NCI-H2227 treated with DMSO at 0.1 percent for 48 hours (cell line): ENCODE measurements around the gene ZC3H12A.

Source experiments
- DNase-seq: peaks from one replicate; lab custom pipeline; 2025; lab: John Stamatoyannopoulos, UW

Gene ZC3H12A

DNA sequence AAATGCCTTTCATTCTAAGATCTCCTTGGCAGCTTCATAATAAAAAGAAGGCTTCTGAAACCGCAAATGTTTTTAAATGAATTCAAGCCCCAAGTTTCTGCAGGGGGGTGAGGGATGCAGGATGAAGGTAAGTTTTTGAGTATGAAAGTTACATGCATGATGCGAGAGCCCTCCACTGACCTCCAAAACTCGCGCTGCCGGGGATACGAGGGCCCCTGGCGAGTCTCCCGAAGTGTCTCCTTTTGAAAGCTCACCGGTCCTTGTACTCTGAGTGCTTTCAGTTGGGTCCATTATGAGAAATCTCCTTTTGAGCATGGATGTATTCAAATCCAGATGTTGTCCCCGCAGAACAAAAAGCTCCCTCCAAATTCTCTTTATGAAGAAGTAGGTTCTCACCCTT, 18.9 kb upstream of the ZC3H12A start:
- no peak for DNase-seq

DNA sequence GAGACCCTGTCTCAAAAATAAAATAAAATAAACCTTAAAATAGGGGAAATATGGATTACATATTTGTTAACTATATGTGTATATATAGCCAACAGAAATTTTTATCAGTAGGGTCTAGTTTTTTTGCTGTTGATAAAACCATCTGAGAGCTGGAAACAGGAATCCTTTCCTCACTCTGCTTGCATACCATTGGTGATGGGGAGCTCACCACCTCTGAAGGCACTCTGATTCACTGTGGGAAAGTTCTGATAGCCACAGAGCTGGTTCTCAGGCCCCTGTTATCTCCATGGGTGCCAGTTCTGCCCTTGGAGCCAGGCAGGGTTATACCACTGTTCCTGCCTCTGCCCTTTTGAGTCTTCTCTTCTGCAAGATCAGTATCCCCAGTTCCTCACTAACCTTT, 17.8 kb upstream of the ZC3H12A start:
- no peak for DNase-seq

DNA sequence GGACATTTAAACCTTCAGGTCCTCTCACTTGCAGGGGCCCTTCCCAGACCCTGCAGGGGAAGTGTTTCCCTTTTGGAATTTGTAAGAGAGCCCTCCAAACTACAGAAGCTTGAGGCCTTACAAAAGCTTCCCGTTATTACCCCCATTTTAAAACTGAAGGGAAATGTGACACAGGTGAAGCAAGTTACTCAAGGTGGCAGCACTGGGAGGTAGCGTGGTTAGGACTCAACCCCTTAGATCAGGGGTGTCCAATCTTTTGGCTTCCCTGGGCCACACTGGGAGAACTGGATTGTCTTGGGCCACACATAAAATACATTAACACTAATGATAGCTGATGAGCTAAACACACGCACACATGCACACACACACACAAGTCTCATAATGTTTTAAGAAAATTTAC, 15.8 kb upstream of the ZC3H12A start:
- no peak for DNase-seq

DNA sequence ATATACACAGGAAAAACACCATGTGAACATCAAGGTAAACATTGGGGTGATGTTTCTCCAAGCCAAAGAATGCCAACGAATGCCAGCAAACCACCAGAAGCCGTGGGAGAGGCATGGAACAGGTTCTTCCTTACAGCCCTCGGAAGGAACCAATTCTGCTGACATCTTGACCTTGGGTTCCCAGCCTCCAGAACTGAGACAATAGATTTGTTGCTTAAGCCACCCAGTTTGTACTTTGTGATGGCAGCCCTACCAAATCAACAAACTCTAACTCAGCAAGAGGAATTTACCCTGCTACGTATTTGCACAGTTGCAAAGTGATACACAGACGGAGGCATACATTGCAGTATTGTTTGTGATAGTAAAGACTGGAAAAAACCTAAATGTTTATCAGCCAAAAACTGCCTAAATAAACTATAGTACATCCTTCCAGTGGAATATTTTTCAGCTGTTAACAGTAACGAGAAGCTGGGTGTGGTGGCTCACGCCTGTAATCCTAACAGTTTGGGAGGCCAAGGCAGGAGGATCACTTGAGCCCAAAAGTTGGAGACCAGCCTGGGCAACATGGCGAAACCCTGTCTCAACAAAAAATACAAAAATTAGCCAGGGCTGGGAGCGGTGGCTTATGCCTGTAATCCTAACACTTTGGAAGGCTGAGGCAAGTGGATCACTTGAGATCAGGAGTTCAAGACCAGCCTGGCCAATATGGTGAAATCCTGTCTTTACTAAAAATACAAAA, 12.5 kb upstream of the ZC3H12A start:
- DNase-seq = no peak

DNA sequence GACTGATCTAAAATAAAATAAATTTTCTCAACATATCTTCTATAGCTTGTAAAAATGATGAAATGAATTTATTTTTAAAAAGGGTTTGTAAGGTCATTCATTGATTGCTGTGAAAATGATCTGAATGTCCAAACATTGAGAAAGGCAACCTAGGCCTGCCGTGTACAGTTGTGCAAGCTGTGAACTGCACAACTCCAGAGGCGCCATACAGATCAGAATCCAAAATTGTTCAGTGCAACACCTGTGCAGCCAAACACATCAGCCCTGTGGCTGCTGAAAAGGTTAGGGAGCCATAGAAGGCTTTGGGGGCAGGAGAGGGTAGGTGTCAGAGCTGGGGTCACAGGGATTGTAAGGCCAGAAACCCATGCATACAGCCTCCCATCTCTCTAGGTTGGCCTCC, 9.9 kb upstream of the ZC3H12A start:
- DNase-seq = no peak

DNA sequence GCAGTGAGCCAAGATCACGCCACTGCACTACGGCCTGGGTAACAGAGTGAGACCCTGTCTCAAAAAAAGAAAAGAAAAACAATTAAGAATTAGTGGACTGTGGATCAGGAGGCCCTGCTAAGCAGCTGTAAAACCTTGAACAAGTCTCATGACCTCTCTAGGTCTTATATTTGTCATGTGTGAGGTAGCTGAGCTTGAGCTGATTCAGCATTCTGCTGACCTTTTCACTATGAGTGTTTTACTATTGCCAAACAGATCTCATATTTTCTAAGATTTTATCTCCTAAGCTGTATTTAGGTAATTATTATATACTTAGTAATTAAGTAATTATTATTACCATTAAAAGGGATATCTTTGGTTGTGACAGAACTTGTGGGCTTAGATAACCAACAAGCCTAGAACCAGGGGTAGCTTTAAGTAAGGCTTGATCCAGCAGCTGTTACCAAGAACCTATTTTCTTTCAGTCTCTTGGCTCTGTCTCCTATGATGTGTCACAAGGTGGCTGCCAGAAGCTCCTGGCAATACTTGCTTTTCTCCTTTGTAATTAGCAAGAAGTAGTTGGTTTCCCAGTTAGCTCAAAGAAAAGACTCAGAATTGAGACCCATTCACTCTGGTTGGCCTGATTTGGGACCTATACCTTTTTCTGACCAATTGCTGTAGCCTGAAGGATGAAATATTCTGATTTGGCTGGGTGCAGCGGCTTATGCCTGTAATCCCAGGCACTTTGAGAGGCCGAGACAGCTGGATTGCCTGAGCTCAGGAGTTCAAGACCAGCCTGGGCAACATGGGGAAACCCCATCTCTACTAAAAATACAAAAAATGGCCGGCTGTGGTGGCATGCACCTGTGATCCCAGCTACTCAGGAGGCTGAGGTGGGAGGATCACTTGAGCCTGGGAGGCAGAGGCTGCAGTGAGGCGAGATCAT, 8.5 kb upstream of the ZC3H12A start:
- DNase-seq = no peak

DNA sequence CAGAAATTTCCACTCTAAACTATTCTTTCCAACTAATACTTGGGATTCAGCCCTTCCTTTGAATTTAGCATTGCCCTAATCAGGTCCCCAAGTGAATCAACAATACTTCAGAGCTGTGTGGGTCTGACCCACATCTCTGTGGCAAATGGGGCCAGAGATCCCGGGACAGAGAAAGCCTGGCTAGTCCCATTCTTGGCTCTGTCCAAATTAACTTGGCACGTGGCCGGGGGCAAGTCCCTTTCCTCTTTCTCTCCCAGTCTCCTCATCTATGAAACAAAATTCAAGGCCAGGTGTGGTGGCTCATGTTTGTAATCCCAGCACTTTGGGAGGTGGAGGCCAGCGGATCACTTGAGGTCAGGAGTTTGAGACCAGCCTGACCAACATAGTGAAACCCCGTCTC, 6.3 kb upstream of the ZC3H12A start:
- DNase-seq = no peak

DNA sequence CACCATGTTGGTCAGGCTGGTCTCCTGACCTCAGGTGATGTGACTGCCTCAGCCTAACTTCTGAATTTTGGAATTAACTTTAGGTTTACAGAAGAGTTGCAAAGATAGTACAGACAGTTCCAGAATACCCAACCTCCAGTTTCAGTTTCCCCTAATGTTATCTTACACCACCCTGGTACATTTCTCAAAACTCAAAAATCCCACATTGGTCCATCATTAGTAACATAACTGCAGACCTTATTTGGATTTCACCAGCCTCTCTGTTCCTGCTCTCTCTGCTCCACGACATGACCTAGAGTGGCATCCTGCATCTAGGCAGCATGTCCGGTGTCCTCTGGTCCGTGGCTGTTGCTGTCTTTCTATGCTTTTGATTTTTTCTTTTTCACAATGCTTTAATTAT, 5.0 kb upstream of the ZC3H12A start:
- DNase-seq = no peak

DNA sequence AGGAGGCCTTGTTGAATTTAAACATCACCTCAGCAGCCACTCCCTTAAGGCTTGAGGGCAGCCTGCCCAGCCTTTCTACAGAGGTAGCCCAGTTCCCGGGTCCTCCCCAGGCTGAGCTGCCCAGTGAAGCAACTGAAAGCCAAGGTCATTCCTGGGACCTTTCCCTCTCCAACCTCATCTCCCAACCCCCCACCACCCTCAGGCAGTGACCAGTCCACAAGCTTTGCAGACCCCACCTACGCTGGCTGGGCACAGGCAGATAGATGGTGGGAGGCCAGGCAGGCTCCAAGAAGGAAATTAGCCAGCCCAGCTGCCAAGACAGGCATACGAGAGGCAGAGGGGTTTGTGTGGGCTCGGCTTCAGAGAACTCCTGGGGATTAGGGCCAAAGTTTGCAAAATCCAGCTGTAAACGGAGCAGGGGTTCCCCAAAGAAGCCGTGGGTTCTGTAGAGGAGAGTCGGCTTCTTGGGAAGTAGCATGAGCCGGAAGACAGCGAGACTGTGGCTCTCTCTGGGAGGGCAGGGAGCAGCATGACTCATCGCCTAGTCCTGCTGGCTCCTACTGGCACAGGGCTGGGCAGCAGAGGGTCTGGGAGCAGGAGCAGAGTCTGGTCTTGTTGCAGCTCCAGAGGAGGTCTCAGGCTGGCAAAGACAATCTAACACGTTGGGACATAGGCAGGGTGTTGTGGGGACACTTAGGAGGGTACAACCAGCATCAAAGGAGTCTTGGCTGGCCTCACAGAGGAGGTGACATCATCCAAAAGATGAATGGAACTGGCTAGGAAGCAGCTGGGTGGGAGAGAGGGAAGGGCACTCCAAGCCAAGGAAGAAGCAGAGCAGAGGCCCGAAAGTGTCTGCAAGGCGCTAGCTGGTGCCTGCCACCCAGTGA, 2.8 kb upstream of the ZC3H12A start:
- peak; percentile 25 for DNase-seq

DNA sequence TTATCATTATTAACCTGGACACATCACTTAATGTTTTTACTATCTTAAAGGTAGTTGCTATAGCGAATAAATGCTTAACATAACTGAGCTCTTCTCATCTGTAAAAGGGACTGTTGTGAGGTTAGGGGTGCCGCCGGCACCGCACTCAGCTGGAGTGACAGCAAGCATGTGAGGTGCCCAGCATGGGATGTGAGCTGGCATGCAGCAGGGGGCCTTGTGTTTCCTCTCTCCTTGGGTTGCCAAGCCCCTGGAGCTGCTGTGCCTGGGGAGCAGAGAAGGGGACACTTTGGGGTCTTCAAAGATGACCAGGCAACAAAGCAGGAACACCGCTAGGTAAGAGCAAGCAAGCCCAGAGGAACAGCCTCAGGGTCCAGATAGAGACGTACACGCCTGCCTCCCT, 2.1 kb upstream of the ZC3H12A start:
- no peak for DNase-seq

DNA sequence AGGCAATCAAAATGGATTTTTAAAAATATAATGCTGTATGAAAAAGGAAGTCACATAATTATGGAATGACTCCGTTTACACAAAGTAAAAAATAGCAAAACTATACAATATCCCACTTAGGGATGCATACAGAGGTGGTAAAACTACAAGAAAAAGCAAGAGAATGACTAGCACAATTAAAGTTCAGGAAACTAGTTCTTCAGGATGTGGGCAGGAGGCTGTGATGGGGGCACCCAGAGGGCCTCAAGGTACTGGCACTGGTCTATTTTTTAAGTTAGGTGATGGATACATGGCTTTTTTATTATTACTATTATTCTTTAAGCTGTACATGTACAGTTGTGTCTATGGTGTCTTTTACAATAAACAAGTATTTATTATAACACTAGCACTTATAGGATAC, 1.4 kb upstream of the ZC3H12A start:
- DNase-seq = no peak

DNA sequence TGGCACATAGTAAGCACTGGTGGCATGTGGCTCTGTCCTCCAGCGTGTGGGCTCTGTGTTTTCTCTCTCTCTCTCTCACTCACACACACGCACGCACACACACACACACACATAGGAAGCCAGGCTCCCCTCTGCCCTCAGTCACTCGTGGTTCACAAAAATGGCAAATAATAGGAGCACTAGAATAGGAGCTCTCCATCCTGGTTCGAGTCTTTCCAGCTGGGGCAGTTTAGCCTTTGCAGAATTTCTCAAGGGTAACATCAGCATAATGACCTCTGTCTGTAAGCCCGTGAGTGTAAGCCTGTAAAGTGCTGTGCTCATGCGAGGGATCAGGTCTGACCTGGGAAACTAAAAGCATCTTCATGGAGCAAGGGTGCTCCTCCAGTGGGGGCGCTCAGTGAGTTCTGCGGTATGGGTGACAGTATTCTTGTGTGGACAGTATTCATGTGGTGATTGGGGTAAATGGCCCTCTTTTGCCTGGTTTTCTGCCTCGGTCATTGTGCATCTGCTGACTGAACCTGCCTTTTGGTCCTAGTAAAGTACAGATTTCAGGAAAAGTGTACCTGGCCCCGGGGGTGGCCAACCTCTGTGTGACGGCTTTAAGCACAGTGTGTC, 842 bp upstream of the ZC3H12A start:
- DNase-seq = no peak

DNA sequence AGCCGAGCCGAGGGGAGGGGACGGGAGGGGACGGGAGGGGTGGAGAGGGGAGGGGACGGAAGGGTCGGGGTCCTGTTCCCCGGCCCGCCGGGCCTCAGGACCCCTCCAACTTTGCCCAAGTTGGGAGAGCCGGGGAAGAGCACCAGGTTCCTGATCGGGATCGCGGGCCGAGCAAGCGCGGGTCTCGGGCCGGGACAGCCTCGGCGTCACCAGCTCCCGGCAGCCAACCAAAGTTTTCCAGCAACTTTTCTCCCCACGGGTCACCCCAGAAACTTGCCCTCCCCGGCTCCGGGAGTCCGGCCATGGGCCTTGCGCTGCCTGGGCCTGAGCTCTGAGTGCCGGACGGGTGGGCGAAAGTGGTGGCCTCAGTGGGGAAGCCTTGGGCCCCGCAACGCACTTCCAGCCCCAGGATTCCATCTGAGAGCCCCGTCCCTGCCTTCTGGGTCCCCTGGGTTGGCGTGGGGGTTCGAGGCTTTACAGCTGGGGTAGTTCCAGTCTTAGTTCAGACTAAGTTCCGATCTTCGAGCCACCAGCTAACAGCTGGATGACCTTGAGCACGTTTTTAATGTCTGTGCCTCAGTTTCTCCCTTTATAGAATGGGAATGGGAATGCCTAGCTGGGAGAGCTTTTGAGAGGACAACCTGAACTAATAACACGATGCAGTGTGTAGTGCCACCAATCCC, 458 bp downstream of the ZC3H12A start:
- DNase-seq = no peak

DNA sequence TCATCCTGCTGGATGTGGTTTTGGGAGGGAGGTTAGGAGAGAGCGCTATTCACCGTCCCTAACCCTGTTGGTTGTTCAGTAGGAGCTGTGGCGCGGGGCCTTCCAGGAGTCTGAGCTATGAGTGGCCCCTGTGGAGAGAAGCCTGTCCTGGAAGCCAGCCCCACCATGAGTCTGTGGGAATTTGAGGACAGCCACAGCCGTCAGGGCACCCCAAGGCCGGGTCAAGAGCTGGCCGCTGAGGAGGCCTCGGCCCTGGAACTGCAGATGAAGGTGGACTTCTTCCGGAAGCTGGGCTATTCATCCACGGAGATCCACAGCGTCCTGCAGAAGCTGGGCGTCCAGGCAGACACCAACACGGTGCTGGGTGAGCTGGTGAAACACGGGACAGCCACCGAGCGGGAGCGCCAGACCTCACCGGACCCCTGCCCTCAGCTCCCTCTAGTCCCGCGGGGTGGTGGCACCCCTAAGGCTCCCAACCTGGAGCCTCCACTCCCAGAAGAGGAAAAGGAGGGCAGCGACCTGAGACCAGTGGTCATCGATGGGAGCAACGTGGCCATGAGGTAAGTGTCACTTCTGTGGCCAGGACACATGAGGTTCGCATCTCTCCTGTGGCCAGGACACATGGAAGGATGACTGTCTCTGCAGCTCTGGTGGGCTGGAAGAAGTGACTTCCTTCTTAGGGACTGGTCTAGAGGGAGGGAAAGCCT, 1.2 kb downstream of the ZC3H12A start:
- DNase-seq = no peak

DNA sequence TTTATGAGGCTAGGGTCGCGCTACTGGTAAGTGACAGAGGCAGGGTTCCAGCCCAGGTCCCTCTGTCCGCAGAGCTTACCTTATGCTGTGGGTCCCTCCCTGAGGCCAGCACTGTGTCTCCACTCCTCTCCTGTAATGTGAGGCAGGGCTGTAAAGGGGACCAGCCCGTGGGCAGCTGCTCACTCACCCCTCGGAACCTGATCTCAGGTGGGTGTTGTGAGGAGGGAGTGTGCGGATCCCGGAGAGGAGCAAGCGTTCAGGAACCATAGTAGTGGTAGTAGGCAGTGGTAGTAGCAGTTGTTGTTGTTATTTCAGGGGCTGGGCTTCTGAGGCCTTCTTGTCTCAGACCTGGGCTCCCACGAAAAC, 1.7 kb downstream of the ZC3H12A start:
- DNase-seq = no peak

DNA sequence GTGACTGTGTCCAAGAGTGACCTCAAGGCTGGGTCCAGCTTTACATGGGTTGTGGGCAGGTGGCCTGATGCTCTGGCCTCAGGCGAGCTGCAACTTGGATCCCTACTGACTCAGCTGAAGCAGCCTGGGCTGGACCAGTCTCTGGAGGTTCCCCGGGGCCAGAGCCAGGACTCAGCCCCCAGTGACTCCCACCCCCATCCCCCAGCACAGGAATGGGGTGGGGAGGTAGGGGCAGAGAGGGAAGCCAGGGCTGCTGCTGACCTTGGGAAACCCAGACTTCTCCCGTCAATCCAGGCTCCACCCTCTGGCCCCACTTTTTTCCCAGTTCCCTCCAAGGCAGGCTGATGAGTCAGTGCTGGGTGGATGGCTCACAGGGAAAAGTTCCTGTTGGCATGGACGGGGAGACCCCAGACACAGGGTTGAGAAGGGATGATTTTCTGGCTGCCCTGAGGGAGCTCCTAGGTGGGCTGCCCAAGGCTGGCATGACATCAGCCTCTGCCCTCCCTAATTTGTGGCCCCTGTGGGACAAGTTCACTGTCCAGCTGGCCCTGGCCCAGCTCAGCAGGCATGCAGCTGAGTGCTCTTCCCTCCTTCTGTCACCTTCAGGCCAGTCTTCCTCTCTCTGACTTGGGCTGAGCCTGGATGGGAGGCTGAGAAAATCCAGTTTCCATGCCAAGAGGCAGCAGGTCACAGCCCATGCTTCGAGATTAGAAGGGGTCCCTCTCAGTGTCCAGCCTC, 2.2 kb downstream of the ZC3H12A start:
- no peak for DNase-seq

DNA sequence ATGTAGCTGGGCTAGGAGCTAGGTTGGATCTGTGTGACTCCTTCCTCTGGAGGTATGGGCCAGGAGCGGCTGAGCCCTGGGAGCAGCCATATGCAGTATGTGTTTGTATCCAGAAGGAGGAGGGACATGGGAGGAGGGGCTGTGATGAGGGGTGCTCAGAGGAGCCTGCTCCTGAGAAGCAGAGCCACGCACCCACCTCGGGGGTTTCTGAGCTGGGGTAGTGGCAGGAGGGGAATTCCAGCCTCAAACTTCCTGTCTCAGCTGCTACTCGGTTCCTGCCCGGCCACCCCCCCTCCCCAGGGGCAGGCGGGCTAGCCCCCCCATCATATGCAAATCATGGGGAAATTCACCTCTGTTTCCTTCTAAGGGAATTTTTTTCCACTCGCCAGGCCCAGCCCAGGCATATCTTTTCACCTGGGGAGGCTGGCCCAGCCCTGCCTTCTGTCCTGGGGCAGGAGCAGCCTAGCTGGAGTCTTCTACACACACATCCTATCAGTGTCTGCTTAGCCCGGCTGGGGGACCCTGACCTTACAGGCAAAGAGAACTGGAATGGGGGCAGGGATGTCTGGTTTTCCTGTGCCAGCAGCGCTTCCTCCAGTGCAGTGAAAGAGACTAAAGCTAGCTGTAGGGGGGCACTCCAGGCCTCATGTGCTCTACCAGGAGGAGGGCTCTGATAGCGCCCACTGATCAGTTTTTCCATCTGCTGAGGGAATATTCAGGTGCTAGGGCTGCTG, 3.0 kb downstream of the ZC3H12A start:
- DNase-seq = no peak

DNA sequence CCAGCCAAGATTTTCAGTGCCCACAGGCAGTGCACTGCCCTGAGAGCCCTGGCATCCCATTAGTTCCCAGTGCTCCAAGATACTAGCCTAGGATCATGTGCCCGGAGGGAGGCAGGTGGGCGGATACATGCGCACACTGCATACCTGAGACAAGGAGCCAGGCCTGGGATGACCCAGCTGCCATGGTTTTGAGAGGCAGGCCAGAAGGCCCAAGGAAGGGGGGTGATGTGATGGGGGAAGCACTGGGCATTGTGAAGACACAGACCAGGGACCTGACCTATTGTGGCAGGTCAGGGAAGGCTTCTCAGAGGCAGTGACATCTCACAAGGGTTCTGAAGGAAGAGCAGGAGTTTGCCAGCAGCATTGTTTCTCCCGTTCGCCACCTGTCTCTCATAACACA, 3.6 kb downstream of the ZC3H12A start:
- DNase-seq = no peak

DNA sequence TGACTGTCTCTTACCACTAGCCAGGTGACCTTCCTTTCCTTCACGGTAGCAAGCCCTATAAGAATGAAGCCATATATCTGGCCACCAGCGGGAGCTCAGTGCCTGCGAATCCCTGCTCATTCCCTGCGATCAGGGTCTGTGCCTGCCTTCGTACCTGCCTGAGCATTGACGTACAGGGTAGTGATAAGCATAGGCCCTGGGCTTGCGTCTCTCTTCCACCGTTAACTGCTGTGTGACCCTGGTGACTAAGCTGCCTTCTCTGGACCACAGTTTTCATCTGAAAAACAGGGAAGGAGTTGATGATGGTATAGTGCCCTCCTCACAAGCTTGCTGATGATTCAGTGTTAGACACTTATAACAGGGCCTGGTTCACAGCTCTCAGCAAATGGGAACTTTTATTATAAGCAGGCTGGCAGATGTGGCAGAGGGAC, 4.1 kb downstream of the ZC3H12A start:
- no peak for DNase-seq
